RCC 7860 (cell line): ENCODE measurements around the gene SAT2.

Source experiments
- DNase-seq: peaks from one replicate; pipeline ENCODE4 v3.0.0-alpha.2; 2015; ENCODE audit warnings: low spot score
- FAIRE-seq: peaks from 2 replicates; lab custom pipeline; 2012; peaks lifted over from hg19 to GRCh38; lab: Jason Lieb, UNC

Gene SAT2

DNA sequence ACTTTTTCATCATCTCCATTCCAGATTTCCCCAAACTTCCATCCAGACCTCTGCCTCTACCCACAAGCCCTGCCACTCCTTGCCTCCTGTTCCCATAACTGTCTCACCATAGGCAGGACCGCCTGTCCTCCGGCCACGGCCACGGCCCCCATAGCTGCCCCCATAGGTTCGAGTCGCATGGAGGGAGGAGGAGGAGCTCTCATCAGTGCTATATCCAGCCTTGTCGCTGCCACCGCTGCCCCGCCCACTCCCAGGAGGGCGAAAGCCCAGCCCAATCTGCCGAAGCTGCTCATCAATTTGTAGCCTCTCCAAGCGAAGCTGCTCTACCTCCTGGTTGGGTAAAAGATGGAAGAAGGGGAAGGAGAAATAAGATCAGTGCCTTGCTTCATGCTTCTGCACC is 34.3 kb downstream of the SAT2 start:
- FAIRE-seq (no peak), DNase-seq (no peak)

DNA sequence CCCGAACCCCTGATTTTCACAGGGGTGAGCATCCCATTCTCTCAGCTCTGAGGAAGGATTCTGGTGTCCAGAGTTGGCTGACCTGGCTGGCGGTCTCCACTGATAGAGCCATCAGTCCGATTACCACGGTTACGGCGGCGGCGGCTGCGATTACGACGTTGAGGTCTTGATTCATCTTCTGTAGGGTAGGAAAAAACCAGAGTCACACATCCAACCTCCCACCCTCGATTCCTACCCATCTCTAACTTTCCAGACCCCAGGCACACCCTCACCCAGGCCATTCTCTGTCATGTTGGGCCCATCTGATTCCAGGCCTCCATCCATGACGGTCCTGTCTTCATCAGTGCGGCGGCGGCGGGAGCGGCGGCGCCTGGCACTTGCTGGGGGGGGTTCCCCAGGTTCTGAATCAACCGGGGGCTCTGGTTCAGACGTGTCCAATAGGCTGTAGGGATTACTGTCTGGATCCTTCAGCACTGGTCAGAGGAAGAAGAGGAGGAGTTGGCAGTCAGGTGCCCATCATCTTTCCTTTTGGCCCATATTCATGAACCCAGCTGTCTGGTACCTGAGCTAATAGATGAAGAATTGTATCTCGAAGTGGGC is 35.1 kb downstream of the SAT2 start:
- FAIRE-seq (no peak), DNase-seq (no peak)

DNA sequence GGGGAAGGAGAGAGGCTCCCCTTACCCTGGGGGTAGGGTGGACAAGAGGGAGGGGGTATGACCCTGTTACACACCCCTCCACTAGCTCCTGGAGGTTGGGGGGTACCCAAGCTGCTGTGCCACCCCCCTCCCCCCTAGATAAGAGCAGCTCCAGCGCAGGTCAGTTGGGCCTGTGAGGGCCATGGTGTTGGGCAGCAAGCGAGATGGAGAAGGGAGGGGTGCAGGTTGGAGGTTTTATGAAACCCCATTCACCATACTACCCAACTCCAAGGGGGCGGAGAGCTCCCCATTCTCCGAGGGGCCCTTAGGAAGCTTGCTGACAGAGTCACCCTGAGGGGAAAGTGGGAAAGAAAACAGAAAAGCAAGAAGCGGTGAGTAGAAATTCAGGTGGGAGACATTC is 36.0 kb downstream of the SAT2 start:
- no peak for FAIRE-seq
- DNase-seq, result no peak

DNA sequence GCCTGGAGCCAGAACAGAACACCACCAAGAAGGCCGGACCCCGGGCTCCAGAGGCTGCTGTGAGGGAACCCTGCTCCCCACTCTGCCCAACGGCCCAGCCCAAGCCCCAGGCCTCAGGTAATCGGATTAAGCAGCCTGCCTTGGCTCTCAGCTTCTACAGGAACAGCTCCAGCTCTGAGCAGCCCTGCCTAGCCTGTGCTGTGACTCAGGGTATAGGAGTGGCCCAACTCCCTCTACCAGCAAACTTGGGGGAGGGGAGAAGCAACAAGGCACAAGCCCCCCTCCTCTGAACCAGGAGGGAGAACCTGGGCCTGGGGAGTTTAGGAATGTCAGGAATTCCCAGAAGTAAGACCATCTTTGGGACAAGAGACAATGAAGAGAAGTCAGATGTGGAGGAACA is 36.9 kb downstream of the SAT2 start:
- DNase-seq, result no peak

DNA sequence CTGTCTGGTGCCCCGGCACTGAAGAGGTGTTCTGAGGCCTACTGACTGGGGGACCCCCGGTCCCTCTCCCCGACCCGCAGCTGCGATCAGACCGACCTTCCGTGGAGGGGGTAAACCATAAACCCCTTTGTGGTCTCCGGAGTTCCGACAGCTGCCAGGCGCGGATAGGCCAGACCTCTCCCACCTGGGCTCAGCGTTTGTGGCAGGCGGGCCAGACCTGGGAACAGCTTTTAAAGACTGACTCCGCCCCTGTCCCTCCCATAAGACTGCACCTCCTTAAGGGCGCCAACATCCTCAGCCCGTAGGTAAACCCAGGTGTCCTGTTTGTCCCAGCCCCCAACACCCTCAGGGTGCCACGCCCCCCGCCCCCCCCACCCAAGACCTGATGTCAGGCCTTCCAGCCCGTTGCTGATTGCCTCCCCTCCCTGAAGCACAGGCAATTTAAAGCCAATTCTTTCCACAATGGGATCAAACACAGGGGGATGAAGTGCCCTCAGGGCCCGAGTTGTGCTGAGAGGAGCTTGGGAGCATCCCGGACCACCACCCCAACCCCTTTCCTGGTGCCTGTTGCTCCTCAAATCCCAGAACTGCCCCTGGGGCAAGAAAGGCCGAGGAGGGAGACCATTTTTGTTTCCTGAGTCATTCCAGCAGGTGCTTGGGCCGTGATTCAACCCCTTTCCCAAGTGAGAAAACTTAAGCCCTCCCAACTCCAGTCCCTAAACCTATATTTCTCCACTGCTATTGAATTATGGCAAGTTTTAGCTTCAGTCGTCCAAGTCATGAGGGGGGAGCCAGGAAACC is 37.5 kb downstream of the SAT2 start, which contains the start of gene SOX15:
TSS of gene SOX15 (minus strand) at position 204 of the 801 bp plus-strand sequence. CDS start 418 bp downstream, outside the sequence.
- no peak for DNase-seq
- no peak for FAIRE-seq

More for the DNA sequence above, 36.9 kb downstream of the SAT2 start:
- FAIRE-seq, result no peak

DNA sequence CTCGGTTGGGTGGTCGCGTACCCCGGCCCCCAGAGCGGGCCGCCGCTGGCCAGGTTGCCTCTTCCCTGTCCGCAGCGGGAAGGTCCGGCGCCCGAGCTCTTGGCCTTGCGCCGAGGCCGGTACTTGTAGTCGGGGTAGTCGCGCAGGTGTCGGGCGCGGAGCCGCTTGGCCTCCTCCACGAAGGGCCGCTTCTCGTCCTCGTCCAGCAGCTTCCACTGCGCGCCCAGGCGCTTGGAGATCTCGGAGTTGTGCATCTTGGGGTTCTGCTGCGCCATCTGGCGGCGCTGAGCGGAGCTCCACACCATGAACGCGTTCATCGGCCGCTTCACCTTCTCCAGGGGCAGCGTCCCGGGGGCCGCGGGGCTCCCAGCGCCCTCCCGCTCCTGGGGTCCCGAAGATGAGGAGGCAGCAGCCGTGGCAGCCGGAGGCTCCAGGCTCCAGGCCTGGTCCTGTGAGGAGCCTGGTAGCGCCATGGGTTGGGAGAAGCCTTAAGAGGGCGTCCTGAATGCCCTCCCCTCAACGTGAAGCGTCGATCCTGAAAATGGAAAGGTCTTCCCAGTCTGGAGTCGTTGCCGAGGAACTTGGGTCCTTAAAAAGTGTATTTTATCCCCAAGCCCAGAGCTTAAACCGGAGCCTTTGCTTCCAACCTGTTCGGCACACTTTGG is 38.3 kb downstream of the SAT2 start:
- FAIRE-seq (no peak), DNase-seq (no peak)

DNA sequence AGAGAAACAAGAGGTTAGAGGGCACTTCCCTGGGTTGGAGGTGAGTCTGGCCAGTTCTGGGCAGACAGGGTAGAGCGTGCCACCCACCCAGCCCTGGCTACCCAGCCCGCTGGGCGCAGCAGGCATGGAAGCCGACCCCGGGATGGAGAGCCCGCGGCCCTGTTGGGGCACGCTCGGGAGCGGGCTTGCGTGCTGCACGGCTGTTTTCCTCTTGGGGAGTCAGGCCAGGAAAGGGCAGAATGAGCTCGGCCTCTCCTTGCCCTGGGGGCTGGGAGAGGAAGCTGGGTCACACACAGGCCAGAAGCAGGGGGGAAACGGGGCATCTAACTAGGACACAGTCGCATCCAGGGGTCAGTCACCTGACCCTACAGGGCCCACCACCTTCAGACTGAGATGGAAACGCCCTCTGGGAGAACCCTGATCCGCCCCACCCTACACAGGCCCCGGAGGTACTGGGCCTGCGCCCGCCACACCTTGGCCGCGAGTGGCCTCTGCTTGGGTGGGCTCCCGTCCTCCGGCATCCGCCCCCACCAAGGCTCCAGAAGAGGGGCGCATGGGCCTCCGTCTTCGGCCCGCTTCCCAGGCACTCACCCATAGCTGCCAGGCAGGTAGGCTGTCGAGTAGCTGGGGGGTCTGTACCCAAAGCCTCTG is 38.9 kb downstream of the SAT2 start:
- no peak for FAIRE-seq

DNA sequence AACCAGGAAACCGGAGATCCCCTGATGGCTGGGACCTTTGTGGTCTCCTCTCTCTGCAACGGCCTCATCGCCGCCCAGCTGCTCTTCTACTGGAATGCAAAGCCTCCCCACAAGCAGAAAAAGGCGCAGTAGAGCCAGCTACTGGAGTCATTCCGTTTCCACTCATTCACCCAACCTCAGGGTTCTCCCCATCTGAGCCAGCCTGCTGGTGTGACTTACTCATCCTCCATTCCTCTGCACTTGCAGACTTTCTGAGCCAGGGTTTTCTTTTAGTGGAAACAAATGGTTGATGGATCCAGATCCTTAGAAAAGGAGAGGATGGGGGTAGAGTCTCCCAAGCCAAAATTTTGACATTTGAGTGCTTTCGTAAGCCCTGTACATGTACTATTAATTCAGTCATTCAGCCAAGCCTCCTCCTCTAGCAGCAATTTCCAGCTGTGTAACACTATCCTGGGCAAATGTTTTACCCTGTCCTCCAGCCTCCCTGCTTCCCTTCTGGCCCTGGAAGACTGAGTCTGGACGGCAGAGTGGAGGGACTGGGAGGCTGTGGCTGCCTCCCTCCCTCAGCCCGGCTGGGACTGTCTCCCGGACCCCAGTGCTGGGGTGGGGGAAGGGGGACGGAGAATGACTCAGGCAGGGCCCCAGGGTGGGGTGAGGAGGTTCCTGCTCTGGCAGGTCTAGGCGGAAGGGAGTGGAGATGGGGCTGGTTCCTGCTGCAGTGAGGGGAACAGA is 40.0 kb downstream of the SAT2 start:
- no peak for FAIRE-seq
- DNase-seq, result no peak

More for the DNA sequence above, 38.9 kb downstream of the SAT2 start:
- no peak for DNase-seq

DNA sequence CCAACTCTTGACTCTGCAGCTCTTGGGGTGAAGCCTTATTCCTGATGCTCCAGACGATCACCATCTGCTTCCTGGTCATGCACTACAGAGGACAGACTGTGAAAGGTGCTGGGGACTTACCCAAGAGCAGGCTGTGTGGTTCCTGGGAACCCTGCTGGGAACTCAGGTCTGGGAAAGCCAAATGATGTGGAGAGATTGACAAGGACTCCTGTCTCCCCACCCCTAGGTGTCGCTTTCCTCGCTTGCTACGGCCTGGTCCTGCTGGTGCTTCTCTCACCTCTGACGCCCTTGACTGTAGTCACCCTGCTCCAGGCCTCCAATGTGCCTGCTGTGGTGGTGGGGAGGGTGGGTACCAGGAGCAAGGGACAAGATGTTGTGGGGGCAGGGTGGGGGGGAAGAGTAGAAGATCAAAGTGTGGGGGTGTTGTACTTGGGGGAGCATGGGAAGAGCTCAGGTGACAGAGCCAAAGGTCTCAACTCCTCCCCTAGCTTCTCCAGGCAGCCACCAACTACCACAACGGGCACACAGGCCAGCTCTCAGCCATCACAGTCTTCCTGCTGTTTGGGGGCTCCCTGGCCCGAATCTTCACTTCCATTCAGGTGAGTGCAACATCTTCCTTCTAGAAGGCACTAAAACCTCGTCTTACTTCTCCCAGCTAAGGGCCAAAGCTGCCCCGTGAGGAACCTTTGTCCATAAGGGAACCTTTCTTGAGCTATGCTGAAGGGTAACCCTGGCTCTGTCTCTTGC is 40.8 kb downstream of the SAT2 start:
- FAIRE-seq (no peak), DNase-seq (no peak)

DNA sequence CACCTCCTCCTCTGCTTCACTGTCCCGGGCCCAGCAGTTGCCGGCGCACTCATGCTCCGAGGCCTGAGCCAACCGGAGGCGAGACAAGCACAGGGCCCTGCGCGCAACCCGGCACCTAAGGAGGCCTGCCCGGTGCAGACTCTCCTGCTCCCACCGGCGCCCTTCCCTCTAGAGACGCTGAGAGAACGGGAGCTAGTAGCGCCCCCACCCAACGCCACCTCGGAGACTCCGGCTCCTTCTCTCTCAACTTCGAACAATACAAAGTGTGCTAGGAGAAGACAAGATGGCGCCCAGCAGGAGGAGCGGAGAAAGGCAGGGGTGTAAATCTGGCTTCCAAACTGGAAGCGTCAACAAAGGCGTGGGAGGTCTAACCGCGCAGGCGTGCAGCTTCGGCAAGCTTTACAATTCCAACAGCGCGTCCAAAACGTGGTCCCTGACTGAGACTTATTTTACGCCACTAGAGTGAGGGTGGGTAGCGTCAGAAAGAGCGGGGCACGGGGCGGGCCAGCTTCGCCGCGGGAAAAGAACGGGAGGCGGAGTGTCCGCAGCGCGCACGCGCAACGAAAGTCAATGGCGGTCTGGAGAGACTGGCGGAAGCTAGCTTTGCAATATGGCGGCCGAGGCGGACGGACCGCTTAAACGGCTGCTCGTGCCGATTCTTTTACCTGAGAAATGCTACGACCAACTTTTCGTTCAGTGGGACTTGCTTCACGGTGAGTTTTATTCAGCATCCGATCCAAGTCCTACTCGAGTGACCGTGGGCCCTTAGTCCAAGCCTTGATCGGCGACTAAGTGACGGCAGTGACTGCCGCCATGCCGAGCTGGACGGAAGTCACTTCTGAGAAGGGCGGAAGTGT is 44.1 kb downstream of the SAT2 start, which contains the start of gene MPDU1:
TSS of gene MPDU1 (plus strand) at position 600 of the 857 bp plus-strand sequence. CDS start at position 611, 11 bp downstream.
- FAIRE-seq (peak; percentile 17), DNase-seq (peak; percentile 85)

DNA sequence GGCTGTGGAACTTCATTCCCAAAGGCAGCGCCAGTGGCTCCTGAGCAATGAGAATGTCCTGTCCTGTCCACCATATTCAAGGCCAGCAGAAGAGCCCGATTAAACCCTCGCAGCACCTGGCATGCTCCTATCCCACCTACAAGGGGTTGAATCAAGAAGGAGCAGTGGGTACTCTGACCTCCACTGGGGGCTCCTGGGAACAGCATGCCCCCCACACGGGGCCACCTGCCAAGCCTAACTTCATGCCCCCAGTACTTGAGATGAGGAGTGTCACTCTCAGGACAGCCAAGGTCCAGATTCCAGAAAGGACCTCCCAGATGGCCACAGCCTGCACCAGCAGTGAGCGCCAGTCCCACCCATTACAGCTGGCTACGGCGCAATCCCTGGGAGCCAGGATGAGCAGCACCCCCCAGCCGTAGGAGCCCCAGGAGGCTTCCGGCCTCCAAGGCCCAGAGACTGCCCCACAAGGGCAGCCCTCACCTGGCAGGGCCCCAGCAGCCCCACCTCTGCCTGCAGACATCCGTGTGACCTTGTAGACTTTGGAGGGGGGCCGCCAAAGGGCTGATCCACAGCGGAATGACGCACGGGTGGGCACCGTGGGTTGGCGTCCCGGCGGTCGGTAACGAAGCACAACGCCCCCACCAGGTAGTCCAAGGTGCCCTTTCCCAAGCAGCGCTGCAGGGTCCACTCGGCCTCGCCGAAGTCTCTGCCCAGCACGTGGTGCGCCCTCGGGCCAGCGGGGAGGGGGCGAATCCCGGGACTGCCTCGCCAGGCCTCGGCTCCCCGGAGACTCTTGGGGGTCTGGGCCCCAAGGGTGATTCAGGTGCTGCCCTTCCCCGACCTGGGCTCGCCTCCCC is 45.0 kb downstream of the SAT2 start:
- FAIRE-seq, result no peak
- no peak for DNase-seq

DNA sequence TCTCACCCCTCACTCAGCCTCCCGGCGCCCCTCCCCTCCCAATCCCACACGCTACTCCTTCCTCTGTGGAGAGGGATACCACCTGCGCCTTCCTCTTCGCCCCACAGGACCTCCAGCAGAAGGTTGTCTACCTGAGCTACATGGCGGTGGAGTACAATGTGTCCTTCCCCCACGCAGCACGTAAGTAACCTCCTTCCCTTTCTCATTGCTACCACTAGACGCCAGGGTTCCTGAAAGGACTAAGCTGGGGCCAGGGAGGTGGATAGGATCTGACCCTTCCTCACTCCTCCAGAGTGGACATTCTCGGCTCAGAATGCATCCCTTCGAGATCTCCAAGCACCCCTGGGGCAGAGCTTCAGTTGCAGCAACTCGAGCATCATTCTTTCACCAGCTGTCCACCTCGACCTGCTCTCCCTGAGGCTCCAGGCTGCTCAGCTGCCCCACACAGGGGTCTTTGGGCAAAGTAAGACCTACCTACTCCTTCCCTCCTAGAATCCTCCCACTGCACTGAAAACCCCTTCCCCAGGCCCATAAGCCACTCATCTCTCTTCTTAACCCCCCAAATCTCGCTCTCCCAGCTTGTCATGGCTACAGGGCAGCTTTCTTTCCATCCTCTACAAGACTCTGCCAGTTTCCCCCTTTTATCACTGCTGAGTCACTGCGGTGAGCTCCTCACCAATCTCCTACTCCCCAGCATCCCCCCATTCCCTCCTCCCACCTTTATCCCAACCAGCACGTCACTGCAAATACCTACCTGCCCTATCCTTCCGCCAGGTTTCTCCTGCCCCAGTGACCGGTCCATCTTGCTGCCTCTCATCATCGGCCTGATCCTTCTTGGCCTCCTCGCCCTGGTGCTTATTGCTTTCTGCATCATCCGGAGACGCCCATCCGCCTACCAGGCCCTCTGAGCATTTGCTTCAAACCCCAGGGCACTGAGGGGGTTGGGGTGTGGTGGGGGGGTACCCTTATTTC is 46.7 kb downstream of the SAT2 start:
- FAIRE-seq (no peak), DNase-seq (no peak)

DNA sequence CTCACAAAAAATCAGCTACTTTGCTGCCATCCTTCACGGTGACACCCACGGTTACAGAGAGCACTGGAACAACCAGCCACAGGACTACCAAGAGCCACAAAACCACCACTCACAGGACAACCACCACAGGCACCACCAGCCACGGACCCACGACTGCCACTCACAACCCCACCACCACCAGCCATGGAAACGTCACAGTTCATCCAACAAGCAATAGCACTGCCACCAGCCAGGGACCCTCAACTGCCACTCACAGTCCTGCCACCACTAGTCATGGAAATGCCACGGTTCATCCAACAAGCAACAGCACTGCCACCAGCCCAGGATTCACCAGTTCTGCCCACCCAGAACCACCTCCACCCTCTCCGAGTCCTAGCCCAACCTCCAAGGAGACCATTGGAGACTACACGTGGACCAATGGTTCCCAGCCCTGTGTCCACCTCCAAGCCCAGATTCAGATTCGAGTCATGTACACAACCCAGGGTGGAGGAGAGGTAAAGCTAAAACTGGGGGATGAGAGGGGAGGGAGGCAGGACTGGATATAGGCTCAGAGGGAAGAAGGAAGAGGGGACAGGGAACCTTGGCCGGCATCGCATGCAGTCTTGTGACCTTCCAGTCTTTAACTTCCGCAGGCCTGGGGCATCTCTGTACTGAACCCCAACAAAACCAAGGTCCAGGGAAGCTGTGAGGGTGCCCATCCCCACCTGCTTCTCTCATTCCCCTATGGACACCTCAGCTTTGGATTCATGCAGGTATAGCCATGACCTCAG is 47.6 kb downstream of the SAT2 start:
- DNase-seq, result no peak
- no peak for FAIRE-seq

DNA sequence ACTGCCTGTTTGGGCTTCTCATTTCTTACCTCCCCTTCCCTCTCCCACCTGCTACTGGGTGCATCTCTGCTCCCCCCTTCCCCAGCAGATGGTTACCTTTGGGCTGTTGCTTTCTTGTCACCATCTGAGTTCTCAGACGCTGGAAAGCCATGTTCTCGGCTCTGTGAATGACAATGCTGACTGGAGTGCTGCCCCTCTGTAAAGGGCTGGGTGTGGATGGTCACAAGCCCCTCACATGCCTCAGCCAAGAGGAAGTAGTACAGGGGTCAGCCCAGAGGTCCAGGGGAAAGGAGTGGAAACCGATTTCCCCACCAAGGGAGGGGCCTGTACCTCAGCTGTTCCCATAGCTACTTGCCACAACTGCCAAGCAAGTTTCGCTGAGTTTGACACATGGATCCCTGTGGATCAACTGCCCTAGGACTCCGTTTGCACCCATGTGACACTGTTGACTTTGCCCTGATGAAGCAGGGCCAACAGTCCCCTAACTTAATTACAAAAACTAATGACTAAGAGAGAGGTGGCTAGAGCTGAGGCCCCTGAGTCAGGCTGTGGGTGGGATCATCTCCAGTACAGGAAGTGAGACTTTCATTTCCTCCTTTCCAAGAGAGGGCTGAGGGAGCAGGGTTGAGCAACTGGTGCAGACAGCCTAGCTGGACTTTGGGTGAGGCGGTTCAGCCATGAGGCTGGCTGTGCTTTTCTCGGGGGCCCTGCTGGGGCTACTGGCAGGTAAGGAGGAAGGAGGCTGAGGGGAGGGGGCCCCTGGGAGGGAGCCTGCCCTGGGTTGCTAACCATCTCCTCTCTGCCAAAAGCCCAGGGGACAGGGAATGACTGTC is 48.4 kb downstream of the SAT2 start, which contains the start of gene CD68:
TSS of gene CD68 (plus strand) at position 638 of the 833 bp plus-strand sequence. CDS start at position 678, 40 bp downstream.
- FAIRE-seq (peak; percentile 83), DNase-seq (peak; percentile 96)
